T1000 (cell line): ENCODE measurements around the gene JPH2.

Source experiments
- DNase-seq: peaks from one replicate; lab custom pipeline; 2025; ENCODE audit warnings: mixed read lengths; lab: John Stamatoyannopoulos, UW

Gene JPH2

DNA sequence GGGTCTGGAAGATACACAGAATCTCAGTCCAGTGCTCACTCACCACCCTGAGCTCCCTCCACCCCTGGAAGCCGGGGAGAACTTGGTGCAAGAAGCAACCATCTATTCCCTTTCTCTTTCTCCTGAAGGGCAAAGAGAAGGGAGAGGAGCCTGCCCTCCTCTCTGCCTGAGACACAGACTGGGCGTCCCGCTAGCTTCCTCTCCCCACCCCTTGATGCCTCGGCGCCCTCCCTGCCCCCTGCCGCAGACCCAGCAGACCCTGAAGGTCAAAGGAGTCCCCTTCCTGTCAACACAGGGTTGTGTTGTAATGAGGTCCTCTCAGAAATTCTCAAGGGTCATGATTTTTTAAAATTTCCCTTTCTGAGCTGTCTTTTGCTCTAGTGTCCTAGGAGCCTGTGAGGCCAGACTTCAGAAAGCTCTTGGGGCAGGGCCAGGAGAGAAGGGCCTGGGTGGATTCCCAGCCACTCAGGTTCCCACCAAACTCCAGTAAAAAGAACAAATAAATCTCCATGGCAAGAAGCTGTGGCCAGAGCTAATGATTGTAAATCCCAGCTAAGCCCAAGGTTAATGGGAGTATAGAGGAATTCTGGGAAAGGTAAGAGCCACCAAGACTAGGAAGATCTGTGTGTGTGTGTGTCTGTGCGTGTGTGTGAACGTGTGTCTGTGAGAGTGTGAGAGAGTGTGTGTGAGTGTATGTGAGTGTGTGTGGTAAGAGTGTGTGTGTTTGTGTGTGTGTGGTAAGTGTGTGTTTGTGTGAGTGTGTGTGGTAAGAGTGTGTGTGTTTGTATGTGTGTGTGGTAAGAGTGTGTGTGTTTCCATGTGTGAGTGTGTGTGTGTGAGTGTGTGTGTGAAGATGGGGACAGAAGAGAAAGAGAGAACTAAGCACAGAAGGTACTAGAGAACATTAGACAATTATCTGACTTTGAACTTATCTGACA is 1.1 kb upstream of the JPH2 start:
- peak; percentile 76 for DNase-seq

DNA sequence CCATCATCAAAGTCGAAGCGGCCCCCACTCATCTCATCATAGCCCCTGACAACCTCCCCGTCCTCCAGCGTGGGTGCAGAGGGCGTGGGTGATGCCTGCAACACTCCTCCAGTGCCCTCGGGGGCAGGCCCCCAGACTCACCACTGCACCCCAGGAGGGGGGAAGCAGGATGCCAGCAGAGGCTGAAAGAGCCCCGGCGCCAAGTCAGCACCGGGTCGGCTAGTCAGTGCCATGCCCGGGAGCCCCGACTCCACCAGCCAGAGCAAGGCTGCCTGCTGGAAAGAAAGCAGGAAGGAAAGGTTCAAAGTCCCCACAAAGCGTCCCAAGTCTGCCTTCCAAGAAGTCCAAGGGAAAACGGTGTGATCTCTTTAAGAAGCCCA is 324 bp downstream of the JPH2 start:
- DNase-seq: no peak

DNA sequence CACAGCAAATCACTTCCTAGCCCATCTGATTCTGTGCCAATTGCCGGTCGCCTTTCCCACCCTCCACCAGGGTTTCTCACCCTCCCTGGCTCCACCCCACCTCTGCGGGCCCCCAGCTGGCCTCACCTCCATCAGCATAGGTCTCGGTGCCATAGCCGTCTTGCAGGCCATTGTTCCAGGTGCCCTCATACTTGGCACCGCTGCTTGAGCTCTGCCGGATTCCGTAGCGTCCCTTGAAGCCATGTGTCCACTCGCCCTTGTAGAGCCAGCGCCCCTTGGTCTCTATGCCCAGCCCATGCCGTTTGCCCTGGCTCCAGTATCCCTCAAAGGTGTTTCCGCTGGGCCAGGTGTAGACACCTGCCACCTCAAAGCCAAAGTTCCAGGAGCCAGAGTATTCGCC is 787 bp downstream of the JPH2 start:
- no peak for DNase-seq

DNA sequence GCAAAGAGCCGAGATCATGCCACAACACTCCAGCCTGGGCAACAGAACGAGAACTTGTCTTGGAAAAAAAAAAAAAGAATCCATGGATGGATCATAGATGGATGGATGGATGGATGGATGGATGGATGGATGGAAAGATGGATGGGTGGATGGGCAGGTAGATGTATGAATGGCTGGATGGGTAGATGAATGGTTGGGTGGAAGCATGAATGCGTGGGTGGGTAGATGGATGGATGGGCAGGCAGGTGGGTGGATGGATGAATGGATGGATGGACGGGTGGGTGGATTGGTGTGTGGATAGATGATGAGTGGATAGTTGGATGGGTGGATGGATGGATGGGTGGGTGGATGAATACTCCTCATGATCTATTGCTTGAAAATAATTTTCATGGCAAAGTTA is 1.4 kb downstream of the JPH2 start:
- no peak for DNase-seq

DNA sequence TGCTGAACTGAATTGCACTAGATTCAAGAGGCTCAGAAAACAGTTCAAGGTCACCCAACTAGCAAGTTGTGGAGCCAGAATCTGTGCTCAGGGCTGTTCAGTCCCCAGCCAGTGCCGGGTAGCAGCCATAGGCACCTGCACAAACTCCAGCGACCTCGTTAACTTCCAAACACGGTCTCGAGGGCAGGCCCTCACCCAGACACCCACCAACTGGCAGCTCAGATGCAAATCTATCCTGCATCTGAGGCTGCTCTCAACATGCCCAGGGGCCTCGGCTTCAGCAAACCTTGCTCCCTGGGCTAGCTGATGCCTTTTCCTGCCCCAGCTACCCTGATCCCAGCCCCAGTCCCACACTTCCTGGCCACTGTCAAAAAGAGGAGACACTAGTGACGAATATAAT is 3.7 kb downstream of the JPH2 start:
- no peak for DNase-seq

DNA sequence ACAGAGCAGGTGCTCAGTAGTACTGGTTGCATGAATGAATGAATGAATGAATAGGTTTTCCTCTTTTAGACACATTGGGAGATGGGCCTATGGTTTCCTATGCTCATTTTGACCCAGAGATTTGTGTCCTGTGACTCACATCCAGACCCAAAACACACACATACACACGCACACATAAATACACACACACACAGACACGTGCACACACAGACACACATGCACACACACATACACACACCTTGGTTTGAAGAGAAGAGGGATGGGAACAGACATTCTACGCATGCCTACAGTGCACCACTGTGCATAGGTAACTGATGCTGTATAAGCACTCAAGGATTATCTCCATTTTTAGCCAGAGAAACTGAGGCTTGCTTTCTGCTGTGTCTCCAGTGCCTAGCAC is 4.1 kb downstream of the JPH2 start:
- DNase-seq: no peak

DNA sequence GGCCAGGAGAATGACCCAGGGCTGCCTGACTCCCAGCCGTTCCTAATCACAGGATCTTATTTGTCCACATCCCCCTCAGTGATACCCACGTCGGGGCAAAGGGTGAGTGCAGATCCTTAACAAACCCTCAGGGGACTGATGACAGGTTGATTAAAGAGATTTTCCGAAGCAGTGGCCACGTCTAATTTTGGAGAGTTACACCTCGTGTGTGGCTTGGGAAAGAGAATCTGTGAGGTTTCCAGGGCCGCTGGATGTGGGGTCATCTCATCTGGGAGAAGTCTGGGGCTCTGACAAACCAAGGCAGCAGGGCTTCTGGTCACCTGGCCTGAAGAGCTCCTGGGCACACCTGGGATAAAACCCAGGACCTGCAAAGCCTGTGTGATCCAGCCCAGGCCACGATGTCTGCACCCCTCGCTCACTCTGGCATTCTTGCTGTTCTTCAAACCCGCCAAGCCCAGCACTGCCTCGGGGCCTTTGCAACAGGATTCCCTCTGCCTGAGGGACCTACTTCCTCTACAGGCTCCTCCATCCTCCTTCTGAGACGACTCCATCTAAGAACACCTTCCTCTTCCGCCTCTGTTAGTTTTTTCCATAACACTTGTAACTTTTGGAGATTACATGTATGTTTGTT is 4.7 kb downstream of the JPH2 start:
- DNase-seq: no peak

DNA sequence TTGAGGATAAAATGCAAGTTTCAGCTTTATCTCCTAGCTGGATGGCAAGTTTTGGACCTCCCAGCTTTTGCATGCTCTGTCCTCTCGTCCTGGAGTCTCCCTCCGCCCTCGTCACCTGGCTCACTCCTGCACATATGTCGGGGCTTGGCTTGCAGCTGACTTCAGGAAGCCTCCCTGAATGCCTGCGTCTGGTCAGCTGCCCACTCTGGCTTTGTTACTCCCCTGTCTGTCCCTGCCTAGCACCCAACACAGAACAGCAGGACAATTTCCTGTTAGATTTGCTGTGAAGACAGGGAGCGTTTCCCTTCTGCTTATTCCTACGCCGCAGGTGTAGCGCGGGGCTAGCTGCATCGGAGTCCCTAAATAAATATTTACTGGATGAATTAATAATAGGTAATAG is 5.4 kb downstream of the JPH2 start:
- no peak for DNase-seq

DNA sequence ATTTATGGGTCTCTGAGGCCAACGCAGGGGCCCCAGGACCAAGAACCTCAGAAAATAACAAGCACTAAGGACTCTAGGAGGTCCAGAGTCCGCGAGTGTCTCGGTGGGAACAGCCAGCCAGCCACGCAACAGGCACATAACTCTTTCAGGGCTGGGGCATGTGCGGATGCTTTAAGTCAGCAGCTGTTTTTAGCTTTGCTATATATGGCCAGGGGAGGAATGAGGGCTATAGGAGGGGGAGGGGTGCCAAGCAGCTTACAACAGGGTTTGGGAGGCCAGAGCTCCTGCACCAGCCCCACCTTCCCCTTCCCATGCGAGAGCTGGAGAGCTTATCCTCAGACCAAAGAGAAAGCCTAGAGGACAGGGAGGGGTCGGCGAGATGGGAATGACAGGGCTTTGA is 6.2 kb downstream of the JPH2 start:
- DNase-seq: no peak

DNA sequence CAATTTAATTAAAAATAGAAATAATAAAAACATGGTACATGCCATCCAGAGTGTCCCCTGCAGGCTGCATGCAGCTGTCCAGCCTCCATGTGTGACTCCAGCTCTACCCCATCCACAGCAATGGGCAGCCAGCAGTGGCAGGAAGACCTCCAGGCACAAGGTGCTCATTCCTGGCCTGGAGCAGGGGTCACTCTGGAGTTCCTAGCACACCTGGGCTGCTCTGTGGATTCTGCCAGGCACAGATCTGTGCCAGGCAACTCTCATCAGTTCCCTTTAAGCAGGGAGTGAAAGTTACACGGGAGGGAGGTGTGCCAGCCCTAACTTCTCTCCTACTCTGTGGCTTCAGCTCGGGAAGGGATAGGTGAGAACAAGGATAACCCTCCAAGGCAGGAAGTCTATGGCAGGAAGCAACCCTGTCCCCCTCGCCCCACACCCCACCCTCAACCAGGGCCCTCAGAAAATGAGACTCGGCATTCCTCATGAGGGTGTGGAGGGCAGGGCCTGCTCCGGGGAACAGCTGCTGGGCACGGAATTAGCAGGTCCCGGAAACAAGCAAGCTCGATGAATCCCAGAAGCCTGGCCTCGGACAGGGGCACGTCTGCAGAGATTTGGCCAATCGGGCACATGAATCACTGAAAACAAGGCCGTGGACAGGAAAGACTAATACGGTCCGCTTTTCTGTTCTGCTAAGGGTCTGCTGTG is 10.0 kb downstream of the JPH2 start:
- DNase-seq: no peak

DNA sequence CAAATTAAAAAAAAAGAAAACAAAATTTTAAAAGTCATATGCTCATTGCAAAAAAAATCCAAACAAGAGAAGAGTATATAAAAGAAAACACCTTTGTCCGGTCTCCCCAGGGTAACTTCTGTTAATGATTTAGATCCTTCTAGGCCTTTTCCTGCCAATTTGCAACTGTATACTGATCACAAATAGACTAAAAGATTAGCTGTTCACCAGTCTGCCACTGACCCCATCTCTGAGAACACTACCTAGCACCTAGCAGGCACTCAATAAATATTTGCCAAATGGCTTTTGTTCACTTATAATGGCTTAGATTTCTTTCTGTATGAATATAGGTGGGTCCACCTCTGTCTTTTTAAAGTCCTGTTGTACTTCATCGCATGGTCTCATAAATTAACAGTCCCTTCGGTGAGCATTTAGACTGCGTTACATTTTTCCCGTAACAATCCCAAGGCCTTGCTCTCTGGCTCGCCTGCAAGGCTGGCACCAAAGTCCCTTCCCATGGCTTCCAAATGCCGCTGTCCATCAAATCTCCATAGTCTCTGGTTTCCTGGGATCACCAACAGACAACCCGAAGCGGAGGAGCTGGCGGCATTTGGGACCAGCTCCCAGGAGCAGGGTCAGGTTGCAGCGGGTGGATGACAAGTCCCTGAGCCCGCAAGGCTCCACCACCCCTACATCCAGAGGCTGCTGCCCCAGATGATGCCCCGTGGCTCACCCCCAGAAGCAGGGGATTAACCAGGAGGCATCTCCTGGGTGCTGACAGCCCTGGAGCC is 11.8 kb downstream of the JPH2 start:
- no peak for DNase-seq

DNA sequence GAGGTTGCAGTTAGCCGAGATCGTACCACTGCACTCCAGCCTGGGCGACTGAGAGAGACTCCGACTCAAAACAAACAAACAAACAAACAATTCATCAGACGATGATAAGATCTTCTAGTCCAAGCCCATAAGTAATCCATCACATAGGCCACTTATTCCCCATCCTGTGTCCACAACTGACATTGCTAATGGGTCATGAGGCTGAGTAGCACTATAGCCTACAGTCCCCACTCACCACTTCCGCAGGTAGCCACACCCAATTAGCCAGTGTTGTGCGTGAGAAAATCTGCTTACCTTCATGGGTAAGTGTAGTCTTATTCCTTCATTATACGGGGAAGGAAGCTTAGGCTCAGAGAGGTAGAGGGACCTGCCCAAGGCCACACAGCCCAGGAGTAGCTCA is 13.1 kb downstream of the JPH2 start:
- DNase-seq: no peak

DNA sequence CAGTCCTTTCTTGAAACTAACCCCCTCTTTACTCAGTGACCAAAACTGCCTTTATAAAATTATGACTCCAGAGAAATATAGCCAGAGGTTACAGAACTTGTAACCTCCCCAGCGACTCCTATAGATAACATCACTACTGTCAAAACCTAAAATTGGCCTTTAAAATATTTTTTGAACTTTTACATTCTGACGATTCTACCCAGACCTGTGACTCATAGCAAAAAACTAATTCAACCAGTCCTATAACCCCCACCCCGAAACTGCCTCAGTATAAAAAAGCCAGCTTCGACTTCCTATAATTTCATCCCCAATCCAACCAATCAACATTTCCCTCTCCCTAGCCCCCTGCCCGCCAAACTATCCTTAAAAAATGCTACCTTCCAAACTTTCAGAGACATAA is 13.9 kb downstream of the JPH2 start:
- no peak for DNase-seq

DNA sequence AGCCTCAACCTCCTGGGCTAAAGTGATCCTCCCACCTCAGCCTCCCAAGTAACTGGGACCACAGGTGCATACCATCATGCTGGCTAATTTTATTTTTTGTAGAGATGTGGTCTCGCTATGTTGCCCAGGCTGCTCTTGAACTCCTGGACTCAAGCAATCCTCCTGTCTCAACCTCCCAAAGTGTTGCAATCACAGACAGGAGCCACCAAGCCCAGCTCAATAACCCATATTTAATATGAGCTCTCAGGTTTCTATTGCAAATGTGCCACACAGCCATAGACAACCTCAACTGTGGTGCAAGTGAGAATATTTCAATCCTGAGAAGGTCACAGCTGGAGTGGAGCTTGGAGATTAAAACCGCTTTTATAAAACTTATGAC is 14.4 kb downstream of the JPH2 start:
- DNase-seq: no peak

DNA sequence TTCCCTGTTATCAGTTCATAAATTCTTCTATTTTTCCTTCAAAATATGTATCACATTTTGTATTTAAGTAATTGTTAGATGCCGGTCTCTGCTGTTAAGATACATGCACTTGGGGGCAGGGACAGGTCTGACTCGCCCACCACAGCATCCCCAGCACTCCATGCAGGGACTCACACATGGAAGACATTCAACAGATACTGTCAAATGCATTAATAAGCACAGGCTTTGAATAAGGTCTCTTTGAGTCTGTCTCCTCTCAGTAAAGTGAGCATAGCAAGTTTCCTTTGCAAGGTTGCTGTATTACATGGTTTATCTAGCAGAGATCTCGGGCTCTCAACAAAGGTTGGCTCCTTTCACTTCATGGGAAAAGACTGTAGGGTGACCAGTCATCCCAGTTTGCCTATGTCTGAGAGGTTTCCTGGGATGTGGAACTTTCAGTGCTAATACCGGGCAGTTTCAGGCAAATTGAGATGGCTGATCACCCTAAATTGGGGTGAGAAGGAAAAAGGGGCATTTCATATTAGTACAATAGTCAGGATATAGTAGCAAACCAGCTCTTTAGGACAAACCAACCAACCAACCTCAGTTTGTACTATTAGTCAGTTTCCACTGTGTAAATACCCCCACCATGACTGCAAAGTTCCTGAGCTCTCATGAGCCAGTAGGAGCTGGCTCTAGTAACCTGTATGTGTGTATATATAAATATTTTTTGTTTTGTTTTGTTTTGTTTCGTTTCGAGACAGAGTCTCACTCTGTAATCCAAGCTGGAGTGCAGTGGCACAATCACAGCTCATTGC is 15.0 kb downstream of the JPH2 start:
- DNase-seq: no peak

DNA sequence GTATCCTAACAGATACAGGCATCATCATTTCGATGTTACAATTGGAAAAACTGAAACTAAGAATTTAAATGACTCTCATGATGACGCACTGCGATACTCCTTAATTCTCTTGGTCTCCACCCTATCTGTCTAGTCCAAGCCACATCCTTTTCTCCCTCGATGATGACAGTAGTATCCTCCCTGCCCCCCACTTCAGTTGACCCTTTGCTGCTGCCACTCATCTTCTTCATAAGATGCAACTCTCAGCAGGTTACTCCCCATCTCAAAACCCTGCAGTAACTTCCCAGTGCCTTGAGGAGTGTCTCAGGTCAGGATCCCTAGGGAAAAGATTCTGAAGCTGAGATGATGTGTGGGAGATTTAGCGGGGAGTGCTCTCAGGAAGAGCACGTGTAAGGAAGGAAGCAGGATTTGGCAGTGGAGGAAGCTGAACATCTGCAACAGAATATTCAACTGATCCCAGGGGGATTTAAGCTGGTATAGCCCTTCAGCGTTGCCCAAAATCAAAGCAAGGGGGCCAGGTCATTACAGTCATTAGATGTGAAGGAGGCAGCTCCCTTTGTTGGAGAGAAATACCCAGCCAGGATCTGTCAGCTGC is 16.1 kb downstream of the JPH2 start:
- no peak for DNase-seq

DNA sequence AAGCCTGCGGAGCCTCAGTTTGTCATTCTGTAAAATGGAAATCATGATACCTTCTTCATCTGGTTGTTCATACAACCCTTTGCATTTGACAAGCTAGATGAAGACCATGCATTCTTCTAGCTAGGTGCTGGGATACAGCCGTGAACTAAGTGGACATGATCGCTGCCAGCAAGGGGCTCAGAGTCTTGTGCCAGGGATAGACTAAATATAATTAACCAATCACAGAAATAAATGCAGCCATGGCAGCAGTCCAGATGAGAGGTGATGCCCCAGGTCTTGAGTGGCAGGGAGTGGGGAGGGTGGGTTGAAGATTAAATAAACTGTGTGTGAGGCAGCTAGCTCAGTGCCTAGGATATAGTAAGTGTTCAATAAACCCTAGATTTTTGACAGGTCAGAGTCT is 19.3 kb downstream of the JPH2 start:
- no peak for DNase-seq

DNA sequence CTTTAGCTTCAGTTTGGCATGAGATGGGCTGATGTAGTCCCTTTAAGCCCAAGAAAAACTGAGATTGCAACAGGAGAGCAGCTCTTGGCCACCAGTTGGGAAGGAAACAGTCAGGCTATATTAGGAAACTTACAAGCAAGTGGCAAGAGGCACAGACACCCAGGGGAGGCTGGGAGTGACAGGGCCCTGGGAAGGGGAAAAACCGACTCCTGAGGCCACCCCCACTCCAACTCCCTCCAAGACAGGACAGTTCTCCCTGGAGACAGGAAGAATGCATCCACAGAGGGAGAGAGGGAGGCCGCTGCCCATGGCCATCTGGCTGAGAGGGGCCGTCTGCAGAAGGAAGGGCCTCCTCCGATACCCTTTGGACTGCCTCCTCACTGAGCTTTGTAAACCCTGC is 20.5 kb downstream of the JPH2 start:
- peak; percentile 57 for DNase-seq

DNA sequence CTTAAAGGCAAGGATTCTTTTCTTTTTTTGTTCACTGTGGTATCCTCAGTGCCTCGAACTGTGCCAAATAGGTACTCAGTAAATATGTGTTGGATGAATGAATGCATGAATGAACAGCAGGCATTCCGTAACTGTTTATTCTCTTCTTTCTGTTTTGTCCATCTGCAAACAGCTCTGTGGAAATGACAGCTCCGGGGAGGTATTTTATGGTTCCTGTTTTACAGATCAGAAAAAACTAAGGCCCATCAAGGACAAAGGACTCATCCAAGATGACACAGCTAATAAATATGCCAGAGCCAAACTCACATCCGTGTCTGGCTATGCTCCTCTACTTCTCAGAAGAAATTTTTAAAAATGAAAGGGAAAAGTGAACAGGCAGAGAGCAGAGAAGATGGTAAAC is 21.0 kb downstream of the JPH2 start:
- DNase-seq: peak; percentile 57

DNA sequence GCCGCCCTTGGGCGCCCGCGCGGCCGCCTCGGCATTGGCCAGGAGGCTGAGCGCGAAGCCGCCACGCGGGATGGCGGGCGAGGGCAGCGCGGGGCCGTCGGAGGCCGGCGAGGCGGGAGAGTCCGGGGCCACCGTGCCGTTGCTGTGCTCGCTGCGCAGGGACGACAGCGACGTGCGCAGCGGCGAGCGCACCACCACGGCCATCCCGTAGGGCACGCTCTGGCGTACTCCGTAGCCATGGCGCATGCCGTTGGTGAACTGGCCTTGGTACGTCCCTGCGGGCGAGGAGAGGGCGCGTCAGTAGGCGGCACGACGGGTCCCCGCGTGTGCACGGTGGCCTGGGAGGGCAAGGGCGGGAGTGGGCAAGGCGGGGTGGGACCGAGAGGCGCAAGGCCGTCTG is 26.9 kb downstream of the JPH2 start:
- DNase-seq: no peak

DNA sequence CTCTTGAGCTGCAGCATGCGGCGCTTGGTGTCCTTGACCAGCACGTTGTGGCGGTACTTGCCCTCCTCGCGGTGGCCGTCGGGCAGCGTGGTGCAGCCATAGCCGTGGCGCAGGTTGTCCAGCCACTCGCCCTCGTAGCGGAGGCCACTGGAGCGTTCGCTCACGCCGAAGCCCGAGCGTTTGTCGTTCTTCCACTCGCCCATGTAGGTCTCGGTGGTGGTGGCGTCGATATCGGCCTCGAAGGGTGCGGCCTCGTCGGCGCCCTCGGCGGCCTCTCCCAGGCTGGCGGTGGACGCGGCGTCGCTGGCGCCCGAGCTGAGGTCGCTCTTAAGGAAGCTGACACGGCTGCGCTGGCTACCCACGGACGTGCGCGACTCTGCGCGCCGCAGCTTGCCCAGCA is 27.3 kb downstream of the JPH2 start:
- DNase-seq: no peak
